Activated CD8-positive, alpha-beta memory T cell treated with anti-CD3 and anti-CD28 coated beads for 1 hour (primary cell): ENCODE measurements around the gene CEP57.

Experiments
- DNase-seq, 2 donors: peaks; one replicate each; pipeline ENCODE4 v3.0.0-alpha.2; 2020; ENCODE audit warnings: low read depth in 1 of 2; ENCODE audit errors: extremely low read depth in 1 of 2

Gene CEP57

DNA sequence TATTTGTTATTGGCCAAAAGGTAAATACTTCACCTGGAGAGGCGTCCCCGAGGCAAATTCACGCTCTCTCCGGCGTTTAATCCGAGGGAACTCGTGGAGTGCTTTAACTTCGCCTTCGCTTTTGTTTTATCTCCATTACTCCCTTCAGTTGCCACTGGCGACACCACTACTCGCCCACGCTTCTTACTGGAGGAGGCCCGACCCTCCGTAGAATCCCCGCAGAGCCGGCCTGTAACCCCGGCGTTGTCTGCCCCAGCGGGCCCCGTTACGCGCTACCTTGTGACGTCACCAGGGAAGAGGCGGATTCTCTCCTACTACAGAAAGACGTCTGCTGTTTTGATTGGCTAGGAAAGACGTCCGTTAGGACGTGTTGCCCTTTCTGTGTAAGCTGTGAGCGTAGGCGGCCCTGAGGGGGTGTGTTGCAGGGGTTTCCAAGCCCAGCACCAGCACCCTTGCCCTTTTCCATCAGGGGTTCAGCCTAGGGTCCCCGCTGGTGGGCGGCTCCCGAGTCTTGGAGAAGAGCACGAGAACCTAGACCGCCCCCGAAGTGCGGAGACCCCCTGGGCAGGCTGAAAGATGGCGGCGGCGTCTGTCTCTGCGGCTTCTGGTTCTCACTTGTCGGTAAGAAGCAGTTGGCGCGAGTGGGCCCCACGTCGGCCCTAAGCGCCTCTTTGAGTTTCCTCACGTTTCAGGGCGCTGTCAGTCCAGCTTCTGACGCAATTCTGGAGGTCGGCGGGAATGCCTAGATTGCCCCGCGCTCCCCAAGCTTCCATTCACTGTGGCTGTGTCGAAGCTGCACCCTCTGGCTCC, at the start of gene CEP57:
Gene CEP57, plus strand, starts transcription at position 376 of the 810 bp plus-strand sequence. Its CDS starts 201 bp downstream, at position 577.
- peak; percentile 84 to 90 for DNase-seq

- no peak for DNase-seq
Observed at GRCh38 chr11:95750101-95750500, 40.2 kb upstream of the CEP57 start.

- no peak for DNase-seq
Observed at GRCh38 chr11:95751515-95751914, 38.8 kb upstream of the CEP57 start.

- DNase-seq = no peak
Observed at GRCh38 chr11:95760941-95761340, 29.4 kb upstream of the CEP57 start.

DNA sequence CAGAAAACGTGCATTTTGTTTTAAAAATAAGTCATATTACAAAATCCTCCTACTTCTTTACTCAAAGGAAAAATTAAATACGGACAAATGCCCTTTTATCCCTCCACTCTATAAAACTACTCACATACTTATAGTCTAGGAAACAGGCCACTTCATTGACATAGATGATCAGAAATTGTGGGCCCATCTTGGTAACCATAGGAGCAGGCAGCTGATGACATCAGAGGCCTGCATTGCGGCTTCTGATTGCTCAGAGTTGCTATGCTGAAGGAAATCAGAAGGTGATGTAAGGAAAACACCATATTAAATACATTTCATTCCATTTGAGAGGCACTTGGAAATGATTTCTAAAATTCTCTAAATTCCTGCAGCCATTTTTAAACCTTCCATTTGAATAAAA, 27.8 kb upstream of the CEP57 start:
- DNase-seq = no peak

- no peak for DNase-seq
Observed at GRCh38 chr11:95764267-95764898, 25.9 kb upstream of the CEP57 start.

GRCh38 chr11:95766701-95767100, 23.6 kb upstream of the CEP57 start:
- DNase-seq = no peak

GRCh38 chr11:95767498-95767897, 22.8 kb upstream of the CEP57 start:
- no peak for DNase-seq

DNA sequence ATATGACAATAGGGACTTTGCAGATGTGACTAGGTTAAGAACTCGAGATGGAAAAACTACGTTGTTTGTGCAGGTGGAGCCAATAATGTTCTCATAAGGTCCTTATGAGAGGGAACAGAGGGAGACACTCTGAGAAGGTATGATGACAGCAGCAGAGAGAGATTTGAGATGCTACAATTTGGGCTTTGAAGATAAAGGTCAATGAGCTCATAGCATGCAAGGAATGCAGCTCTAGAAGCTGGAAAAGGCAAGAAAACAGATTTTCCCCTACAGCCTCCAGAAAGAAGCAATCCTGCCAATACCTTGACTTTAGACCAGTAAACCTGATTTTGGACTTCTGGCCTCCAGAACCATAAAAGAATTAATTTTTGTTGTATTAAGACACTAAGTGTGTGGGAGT, 21.8 kb upstream of the CEP57 start:
- DNase-seq = no peak

- no peak for DNase-seq
Observed at GRCh38 chr11:95776859-95777258, 13.4 kb upstream of the CEP57 start.

- DNase-seq = no peak
Observed at GRCh38 chr11:95778699-95779098, 11.6 kb upstream of the CEP57 start.

DNA sequence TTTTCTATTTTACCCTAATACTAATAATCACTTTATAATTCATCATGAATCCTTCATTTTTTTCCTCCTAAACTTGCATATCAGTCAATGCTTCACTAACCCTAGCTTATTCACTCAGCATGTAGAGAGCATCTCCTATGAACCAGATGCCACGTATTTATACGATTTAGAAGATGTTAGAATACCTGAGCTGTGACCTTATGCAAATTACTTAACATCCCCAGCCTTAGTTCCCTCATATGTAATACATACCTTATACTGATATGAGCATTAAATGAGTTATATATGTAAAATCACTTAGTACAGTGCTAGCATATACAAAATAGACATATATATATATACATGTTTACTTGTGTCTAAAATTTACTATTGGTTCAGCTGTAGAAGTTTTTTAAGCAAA, 9.8 kb upstream of the CEP57 start:
- no peak for DNase-seq

DNA sequence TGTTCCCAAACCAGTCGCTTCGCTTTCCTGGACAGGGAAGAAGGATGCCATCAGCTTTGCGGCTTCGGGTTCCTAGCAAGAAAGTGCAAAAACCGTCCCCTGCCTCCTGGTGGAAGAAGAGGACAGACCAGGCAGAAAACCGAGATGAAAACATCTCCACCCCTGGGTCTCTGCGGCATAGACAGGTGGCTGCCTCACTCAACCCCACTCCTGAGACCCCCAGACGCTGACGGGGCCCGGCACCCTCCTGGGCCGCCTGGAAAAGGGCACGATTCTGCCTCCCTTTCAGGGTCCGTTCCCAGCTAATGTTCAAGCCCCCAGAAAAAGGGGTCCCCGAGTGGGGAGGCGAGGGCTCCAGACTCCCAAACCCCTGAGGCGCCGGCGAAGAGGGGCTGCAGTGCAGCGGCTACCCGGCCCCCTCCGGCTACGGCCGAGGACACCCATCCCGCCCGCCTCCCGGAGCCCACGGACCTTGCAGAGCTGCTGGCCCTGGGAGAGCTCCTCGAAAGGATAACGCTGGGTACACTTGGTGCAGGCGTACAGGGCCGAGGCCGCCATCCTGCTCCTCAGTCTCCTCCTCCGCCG, 1.3 kb upstream of the CEP57 start:
- peak in 1 of 2 donors; percentile 3 for DNase-seq

DNA sequence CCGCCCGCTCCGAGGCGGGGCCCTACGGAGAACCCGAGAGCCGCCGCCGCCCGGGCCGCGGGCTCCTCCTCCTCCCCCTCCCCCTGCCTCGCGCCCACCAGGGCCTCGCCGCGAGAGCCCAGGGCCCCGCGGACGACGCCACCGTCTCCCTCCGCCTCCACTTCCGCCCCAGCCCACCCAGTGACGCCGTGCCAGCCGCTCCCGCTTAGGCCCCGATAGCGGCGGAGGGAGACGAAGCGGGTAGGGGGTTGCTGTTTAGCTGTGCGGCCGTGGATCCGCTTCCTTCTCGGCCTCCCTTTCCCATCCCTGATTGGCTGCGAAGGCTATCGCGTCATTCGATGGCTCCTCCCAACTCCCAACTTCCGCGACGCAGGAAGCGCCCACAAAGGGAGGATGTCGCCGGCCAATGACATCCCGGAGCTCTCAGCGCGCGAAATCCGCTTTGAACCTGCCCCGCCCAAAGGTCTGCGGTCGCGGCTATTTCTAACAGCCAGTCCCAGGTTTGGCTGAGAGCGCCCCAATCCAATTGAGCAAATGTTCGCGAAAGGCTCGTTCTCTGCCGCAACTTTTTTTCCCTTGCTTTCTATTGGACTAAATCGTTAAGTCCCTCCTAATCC, 684 bp upstream of the CEP57 start, which contains the start of gene FAM76B:
Gene FAM76B, minus strand, starts transcription at position 277 of the 617 bp plus-strand sequence. CDS start 304 bp downstream, outside the sequence.
- peak; percentile 90 to 99 for DNase-seq

- DNase-seq = peak in 1 of 2 donors; percentile 33
Observed at GRCh38 chr11:95790933-95791708, 823 bp downstream of the CEP57 start.

DNA sequence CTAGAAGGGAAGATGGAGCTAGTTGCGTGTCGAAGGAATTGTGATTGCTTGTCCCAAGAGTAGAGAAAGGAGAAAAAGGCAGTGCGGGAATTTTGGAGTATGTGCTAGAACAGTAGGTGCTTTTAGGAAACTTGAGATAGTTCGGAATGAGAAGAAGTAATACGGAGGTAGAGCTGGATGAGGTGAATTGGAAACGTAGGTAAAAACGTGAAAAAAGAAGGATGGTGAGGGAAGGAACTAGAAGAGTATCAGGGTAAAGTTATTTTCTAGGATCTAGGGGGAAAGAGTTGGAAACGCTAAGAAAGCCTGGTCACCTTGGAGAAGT, 1.4 kb downstream of the CEP57 start:
- DNase-seq = no peak

GRCh38 chr11:95792200-95792599, 1.9 kb downstream of the CEP57 start:
- DNase-seq = no peak

- no peak for DNase-seq
Observed at GRCh38 chr11:95792700-95793099, 2.4 kb downstream of the CEP57 start.

GRCh38 chr11:95793116-95793515, 2.8 kb downstream of the CEP57 start:
- DNase-seq = no peak

- DNase-seq = no peak
Observed at GRCh38 chr11:95794086-95794485, 3.8 kb downstream of the CEP57 start.
